ENCODE results near the gene NR2F1-AS1.

- TF ChIP-seq CTCF (IDR thresholded peaks at IDR 0.05; ENCODE audit: low read length) (no peak), EZH2phosphoT487 (IDR thresholded peaks at IDR 0.05; ENCODE audit: low read length) (no peak), EZH2 (optimal IDR thresholded peaks at IDR 0.05; ENCODE audit: low read depth, low read length) (no peak)
Observed at GRCh38 chr5:93596310-93596675, 15.3 kb upstream of the NR2F1-AS1 start.

Measured in MM.1S (cell line).